ENCODE results near the gene RIPK3.

DNA sequence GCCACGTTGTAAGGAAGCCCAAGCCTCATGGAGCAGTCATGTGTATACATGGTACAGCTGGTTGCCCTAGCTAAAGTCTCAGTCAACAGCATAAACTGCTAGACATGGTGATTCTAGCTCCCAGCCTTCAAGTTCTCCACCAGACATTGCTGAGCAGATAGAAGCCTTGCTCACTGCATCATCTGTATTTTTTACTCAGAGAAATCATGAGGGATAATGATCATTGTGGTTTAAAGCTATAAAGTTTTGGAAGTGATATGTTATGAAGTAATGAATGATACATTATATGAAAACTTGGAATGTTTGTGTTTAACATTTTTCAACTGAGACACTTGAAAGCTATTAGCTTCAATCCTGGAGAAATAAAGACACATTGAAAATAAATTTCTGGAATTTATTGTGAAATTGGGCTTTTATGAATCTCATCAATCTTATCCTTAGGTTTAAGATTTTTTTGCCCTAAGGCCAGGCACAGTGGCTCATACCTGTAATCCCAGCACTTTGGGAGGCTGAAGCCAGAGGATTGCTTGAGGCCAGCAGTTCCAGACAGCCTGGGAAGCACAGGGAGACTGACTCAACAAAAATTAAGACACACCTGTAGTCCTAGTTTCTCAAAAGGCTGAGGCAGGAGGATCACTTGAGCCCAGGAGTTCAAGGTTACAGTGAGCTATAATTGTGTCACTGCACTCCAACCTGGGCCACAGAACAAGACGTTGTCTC, 22.6 kb upstream of the RIPK3 start:
- TF ChIP-seq, protein P1, sequence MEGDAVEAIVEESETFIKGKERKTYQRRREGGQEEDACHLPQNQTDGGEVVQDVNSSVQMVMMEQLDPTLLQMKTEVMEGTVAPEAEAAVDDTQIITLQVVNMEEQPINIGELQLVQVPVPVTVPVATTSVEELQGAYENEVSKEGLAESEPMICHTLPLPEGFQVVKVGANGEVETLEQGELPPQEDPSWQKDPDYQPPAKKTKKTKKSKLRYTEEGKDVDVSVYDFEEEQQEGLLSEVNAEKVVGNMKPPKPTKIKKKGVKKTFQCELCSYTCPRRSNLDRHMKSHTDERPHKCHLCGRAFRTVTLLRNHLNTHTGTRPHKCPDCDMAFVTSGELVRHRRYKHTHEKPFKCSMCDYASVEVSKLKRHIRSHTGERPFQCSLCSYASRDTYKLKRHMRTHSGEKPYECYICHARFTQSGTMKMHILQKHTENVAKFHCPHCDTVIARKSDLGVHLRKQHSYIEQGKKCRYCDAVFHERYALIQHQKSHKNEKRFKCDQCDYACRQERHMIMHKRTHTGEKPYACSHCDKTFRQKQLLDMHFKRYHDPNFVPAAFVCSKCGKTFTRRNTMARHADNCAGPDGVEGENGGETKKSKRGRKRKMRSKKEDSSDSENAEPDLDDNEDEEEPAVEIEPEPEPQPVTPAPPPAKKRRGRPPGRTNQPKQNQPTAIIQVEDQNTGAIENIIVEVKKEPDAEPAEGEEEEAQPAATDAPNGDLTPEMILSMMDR (IDR thresholded peaks at IDR 0.05) = no peak
- TF ChIP-seq POLR2A (IDR thresholded peaks at IDR 0.05) = no peak

Data from lower leg skin (tissue), 3 donors.